ENCODE results near the gene KIF6.

KIF6 gene

DNA sequence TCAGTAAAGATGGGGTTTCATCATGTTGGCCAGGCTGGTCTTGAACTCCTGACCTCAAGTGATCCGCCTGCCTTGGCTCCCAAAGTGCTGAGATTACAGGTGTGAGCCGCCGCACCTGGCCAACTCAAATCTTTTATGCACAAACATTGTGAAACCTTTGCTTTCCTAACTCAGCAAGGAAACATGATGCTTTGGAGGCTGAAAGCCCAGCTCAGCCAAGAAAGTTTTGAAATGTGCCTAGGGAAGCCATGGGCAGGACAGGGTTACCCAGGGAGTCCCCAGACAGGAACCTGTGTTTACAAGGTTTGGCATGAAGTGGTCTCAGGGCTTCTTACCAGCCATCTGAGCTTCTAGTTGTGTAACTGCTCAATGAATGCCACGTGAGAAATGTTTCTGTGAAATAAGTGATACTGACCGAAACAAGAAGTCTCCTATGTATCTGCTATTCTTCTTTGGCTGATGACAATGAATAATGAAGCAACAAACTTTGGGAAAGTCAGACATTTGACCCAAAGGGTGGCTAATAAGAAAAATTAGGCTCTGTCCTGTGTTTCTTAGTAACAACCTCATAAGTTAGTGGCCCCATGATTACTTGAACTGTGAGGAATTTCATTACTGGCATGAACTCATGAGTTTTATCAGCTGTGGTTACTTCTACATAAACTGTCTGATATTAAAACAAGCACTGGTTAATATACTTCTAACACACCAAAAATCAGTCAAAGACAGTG lies 163.5 kb downstream of the KIF6 start:
- no peak overlapping the region for H3K27ac ChIP-seq (ENCODE audit: extremely low read depth, low read depth, low read length)
- POLR2A ChIA-PET: no interaction called here
- TF ChIP-seq ZNF24 (tag by site-specific recombination; IDR thresholded peaks at IDR 0.05) (no peak), ZFP69B (tag by site-specific recombination; IDR thresholded peaks at IDR 0.05) (no peak), ZNF639 (tag by site-specific recombination; IDR thresholded peaks at IDR 0.05) (no peak)
- peaks cover 2% of the 10 kb centered on the region; the same call in 1 of the 2 replicates for H3K4me1 ChIP-seq (ENCODE audit: control insufficient read depth, insufficient read depth, low read length)
- no peaks in the 10 kb centered on the region for H3K9me3 ChIP-seq (ENCODE audit: control insufficient read depth, insufficient read depth, low read depth, low read length)
- no peaks in the 10 kb centered on the region for H3K36me3 ChIP-seq (ENCODE audit: control insufficient read depth in 2 of 2, insufficient read depth in 1 of 2, low read length in 2 of 2)
- CTCF ChIA-PET: interaction anchor here (0.6 kb wide), 1 partner anchor 10 kb away, joined by 3 read pairs; no protein-coding TSS in a partner anchor
- H3K4me3 ChIP-seq (ENCODE audit: low read depth, low read length): no peak overlapping the region

- POLR2A ChIA-PET: no interaction called here
- Histone ChIP-seq H3K27ac (ENCODE audit: extremely low read depth, low read depth, low read length) (no peak overlapping the region), H3K4me1 (ENCODE audit: control insufficient read depth, insufficient read depth, low read length) (peaks cover 2% of the 10 kb centered on the region; the same call in 1 of the 2 replicates), H3K4me3 (ENCODE audit: low read depth, low read length) (no peak overlapping the region), H3K9me3 (ENCODE audit: control insufficient read depth, insufficient read depth, low read depth, low read length) (no peaks in the 10 kb centered on the region), H3K36me3 (ENCODE audit: control insufficient read depth in 2 of 2, insufficient read depth in 1 of 2, low read length in 2 of 2) (no peaks in the 10 kb centered on the region)
- TF ChIP-seq ZNF24 (tag by site-specific recombination; IDR thresholded peaks at IDR 0.05): no peak
- no peak for TF ChIP-seq ZNF423 (tag by site-specific recombination; IDR thresholded peaks at IDR 0.05)
- no peak for TF ChIP-seq ZNF670 (tag by site-specific recombination; IDR thresholded peaks at IDR 0.05; ENCODE audit: low read depth)
- TF ChIP-seq ZNF350 (tag by site-specific recombination; IDR thresholded peaks at IDR 0.05): no peak
- no peak for TF ChIP-seq ZBTB44 (tag by site-specific recombination; IDR thresholded peaks at IDR 0.05)
- no peak for TF ChIP-seq ZBTB17 (tag by site-specific recombination; IDR thresholded peaks at IDR 0.05)
- TF ChIP-seq GLIS2 (tag by site-specific recombination; IDR thresholded peaks at IDR 0.05): no peak
- TF ChIP-seq SETDB1 (IDR thresholded peaks at IDR 0.05; ENCODE audit: insufficient read length, low read length): no peak
- TF ChIP-seq, protein P1, sequence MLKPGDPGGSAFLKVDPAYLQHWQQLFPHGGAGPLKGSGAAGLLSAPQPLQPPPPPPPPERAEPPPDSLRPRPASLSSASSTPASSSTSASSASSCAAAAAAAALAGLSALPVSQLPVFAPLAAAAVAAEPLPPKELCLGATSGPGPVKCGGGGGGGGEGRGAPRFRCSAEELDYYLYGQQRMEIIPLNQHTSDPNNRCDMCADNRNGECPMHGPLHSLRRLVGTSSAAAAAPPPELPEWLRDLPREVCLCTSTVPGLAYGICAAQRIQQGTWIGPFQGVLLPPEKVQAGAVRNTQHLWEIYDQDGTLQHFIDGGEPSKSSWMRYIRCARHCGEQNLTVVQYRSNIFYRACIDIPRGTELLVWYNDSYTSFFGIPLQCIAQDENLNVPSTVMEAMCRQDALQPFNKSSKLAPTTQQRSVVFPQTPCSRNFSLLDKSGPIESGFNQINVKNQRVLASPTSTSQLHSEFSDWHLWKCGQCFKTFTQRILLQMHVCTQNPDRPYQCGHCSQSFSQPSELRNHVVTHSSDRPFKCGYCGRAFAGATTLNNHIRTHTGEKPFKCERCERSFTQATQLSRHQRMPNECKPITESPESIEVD (tag by site-specific recombination; IDR thresholded peaks at IDR 0.05): no peak
- TF ChIP-seq ZFHX2 (tag by site-specific recombination; conservative IDR thresholded peaks at IDR 0.05): no peak
- TF ChIP-seq ZNF777 (tag by site-specific recombination; IDR thresholded peaks at IDR 0.05; ENCODE audit: borderline replicate concordance): no peak
- TF ChIP-seq TRIM28 (IDR thresholded peaks at IDR 0.05; ENCODE audit: borderline replicate concordance, low read length): no peak
- no peak for TF ChIP-seq ZNF555 (tag by site-specific recombination; conservative IDR thresholded peaks at IDR 0.05)
- CTCF ChIA-PET: no interaction called here
Observed at GRCh38 chr6:39560915-39561314, 164.3 kb downstream of the KIF6 start.

DNA sequence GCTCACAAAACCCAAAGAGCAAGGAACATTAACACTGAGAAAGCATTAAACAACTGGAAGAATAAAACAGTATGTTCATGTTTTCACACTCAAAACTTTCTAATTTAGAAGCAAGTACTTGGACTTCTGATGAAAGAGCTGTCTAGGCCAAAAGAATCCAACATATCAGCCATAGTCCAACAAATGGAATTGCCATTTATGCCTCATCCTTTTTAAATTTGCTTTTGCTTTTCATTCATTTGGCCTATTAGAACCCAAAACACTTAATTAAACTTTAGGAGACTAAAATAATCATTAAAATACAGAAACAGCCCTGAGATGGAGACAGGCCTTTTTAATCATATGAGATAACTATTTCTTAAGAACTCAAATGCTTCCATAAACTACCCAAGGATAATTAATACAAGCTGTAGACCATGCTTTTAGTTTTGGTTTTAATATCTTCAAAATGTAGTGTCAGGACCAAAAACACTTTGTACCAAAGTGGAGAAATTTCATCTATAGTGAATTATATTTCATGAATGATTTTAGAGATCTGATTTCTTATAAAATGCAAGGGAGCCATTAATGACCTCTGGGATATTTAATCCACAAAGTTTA lies 166.5 kb downstream of the KIF6 start:
- ChIA-PET POLR2A (no interaction called here), CTCF (interaction anchor here (0.5 kb wide), 1 partner anchor 90 kb away, joined by 3 read pairs; no protein-coding TSS in a partner anchor)
- H3K4me1 ChIP-seq (ENCODE audit: control insufficient read depth, insufficient read depth, low read length): peaks cover 2% of the 10 kb centered on the region; the same call in 1 of the 2 replicates
- H3K27ac ChIP-seq (ENCODE audit: extremely low read depth, low read depth, low read length): no peak overlapping the region
- no peaks in the 10 kb centered on the region for H3K9me3 ChIP-seq (ENCODE audit: control insufficient read depth, insufficient read depth, low read depth, low read length)
- no peak for TF ChIP-seq ZBTB44 (tag by site-specific recombination; IDR thresholded peaks at IDR 0.05)
- TF ChIP-seq ZNF280C (tag by site-specific recombination; IDR thresholded peaks at IDR 0.05): no peak
- no peak for TF ChIP-seq ZNF350 (tag by site-specific recombination; IDR thresholded peaks at IDR 0.05)
- no peak for TF ChIP-seq ZFHX2 (tag by site-specific recombination; conservative IDR thresholded peaks at IDR 0.05)
- no peak for TF ChIP-seq ZNF677 (tag by site-specific recombination; IDR thresholded peaks at IDR 0.05)
- H3K4me3 ChIP-seq (ENCODE audit: low read depth, low read length): no peak overlapping the region
- no peaks in the 10 kb centered on the region for H3K36me3 ChIP-seq (ENCODE audit: control insufficient read depth in 2 of 2, insufficient read depth in 1 of 2, low read length in 2 of 2)
